BLaER1 (cell line): ENCODE measurements around the gene GSN.

ENCODE experiments used
- H3K27ac ChIP-seq: shearing (Covaris generic); formaldehyde crosslinking; 2 replicates; pipeline ENCODE4 v1.8.1; 2022
- H3K27me3 ChIP-seq: shearing (Covaris generic); formaldehyde crosslinking; 2 replicates; pipeline ENCODE4 v1.8.1; 2022
- H3K36me3 ChIP-seq: shearing (Covaris generic); formaldehyde crosslinking; 2 replicates; pipeline ENCODE4 v1.8.1; 2022
- H3K4me1 ChIP-seq: shearing (Covaris generic); formaldehyde crosslinking; 2 replicates; pipeline ENCODE4 v1.8.1; 2022
- H3K4me2 ChIP-seq: shearing (Covaris generic); formaldehyde crosslinking; 2 replicates; pipeline ENCODE4 v1.8.1; 2022
- H3K4me3 ChIP-seq: shearing (Covaris generic); formaldehyde crosslinking; 2 replicates; pipeline ENCODE4 v1.8.1; 2022
- H3K9ac ChIP-seq: shearing (Covaris generic); formaldehyde crosslinking; 2 replicates; pipeline ENCODE4 v1.8.1; 2022
- H3K9me3 ChIP-seq: shearing (Covaris generic); formaldehyde crosslinking; 2 replicates; pipeline ENCODE4 v1.8.1; 2022
- H4K20me1 ChIP-seq: shearing (Covaris generic); formaldehyde crosslinking; 2 replicates; pipeline ENCODE4 v1.8.1; 2022
- Cebpa-rat ChIP-seq: shearing (Covaris generic); IDR thresholded peaks from 2 replicates; pipeline ENCODE4 v1.8.1; 2022

Gene GSN

GRCh38 chr9:121319383-121319780 lies 51.4 kb downstream of the GSN start:
- no peak for TF ChIP-seq Cebpa-rat
- Histone ChIP-seq H4K20me1 (no peaks in the 10 kb centered on the region; the same call in 1 of the 2 replicates), H3K27ac (no peak overlapping the region), H3K4me3 (no peak overlapping the region), H3K27me3 (no peaks in the 10 kb centered on the region), H3K4me2 (no peak overlapping the region), H3K36me3 (peaks cover 81% of the 10 kb centered on the region), H3K9me3 (no peaks in the 10 kb centered on the region), H3K9ac (no peak overlapping the region), H3K4me1 (peaks cover 13% of the 10 kb centered on the region)

GRCh38 chr9:121321016-121321503 lies 53.1 kb downstream of the GSN start:
- no peak overlapping the region for H3K27ac ChIP-seq
- H3K4me2 ChIP-seq, result peak overlapping the region; percentile 56
- peaks cover 84% of the 10 kb centered on the region for H3K36me3 ChIP-seq
- no peaks in the 10 kb centered on the region for H3K9me3 ChIP-seq
- H3K4me1 ChIP-seq, result peaks cover 13% of the 10 kb centered on the region
- H3K27me3 ChIP-seq, result no peaks in the 10 kb centered on the region
- no peaks in the 10 kb centered on the region; the same call in 1 of the 2 replicates for H4K20me1 ChIP-seq
- no peak for TF ChIP-seq Cebpa-rat
- no peak overlapping the region for H3K9ac ChIP-seq
- no peak overlapping the region for H3K4me3 ChIP-seq

- no peaks in the 10 kb centered on the region for H3K9me3 ChIP-seq
- H3K4me2 ChIP-seq, result no peak overlapping the region
- TF ChIP-seq Cebpa-rat, result no peak
- peaks cover 87% of the 10 kb centered on the region for H3K36me3 ChIP-seq
- no peaks in the 10 kb centered on the region; the same call in 1 of the 2 replicates for H4K20me1 ChIP-seq
- no peak overlapping the region for H3K9ac ChIP-seq
- H3K4me3 ChIP-seq, result no peak overlapping the region
- no peak overlapping the region for H3K27ac ChIP-seq
- peaks cover 13% of the 10 kb centered on the region for H3K4me1 ChIP-seq
- no peaks in the 10 kb centered on the region for H3K27me3 ChIP-seq
Measured at GRCh38 chr9:121322037-121322736, 54.2 kb downstream of the GSN start.

- Histone ChIP-seq H3K9me3 (no peaks in the 10 kb centered on the region), H4K20me1 (no peaks in the 10 kb centered on the region; the same call in 1 of the 2 replicates), H3K9ac (no peak overlapping the region), H3K4me1 (peaks cover 13% of the 10 kb centered on the region), H3K36me3 (peaks cover 87% of the 10 kb centered on the region), H3K27me3 (no peaks in the 10 kb centered on the region), H3K4me3 (no peak overlapping the region), H3K27ac (no peak overlapping the region), H3K4me2 (no peak overlapping the region)
- no peak for TF ChIP-seq Cebpa-rat
Measured at GRCh38 chr9:121322737-121323448, 54.9 kb downstream of the GSN start.

GRCh38 chr9:121323449-121324151 lies 55.6 kb downstream of the GSN start:
- peaks cover 87% of the 10 kb centered on the region for H3K36me3 ChIP-seq

GRCh38 chr9:121324316-121324715 lies 56.4 kb downstream of the GSN start:
- no peaks in the 10 kb centered on the region for H3K9me3 ChIP-seq
- H4K20me1 ChIP-seq, result no peaks in the 10 kb centered on the region; the same call in 1 of the 2 replicates
- no peak overlapping the region for H3K4me3 ChIP-seq
- no peak overlapping the region for H3K27ac ChIP-seq
- no peak overlapping the region for H3K4me2 ChIP-seq
- peaks cover 87% of the 10 kb centered on the region for H3K36me3 ChIP-seq
- H3K27me3 ChIP-seq, result no peaks in the 10 kb centered on the region
- no peak overlapping the region for H3K9ac ChIP-seq
- peaks cover 13% of the 10 kb centered on the region for H3K4me1 ChIP-seq
- TF ChIP-seq Cebpa-rat, result no peak

More at GRCh38 chr9:121323449-121324151, 55.6 kb downstream of the GSN start:
- H3K9ac ChIP-seq, result no peak overlapping the region
- TF ChIP-seq Cebpa-rat, result no peak
- H3K27me3 ChIP-seq, result no peaks in the 10 kb centered on the region
- no peaks in the 10 kb centered on the region; the same call in 1 of the 2 replicates for H4K20me1 ChIP-seq
- H3K9me3 ChIP-seq, result no peaks in the 10 kb centered on the region
- H3K27ac ChIP-seq, result no peak overlapping the region
- H3K4me2 ChIP-seq, result no peak overlapping the region
- H3K4me1 ChIP-seq, result peaks cover 13% of the 10 kb centered on the region
- H3K4me3 ChIP-seq, result no peak overlapping the region

- Histone ChIP-seq H3K4me1 (peaks cover 13% of the 10 kb centered on the region), H3K4me3 (no peak overlapping the region), H3K36me3 (peaks cover 91% of the 10 kb centered on the region), H4K20me1 (no peaks in the 10 kb centered on the region; the same call in 1 of the 2 replicates), H3K9ac (no peak overlapping the region), H3K27me3 (no peaks in the 10 kb centered on the region), H3K27ac (no peak overlapping the region), H3K9me3 (no peaks in the 10 kb centered on the region), H3K4me2 (no peak overlapping the region)
- no peak for TF ChIP-seq Cebpa-rat
Measured at GRCh38 chr9:121324755-121325154, 56.8 kb downstream of the GSN start.

GRCh38 chr9:121325387-121325786 lies 57.4 kb downstream of the GSN start:
- Histone ChIP-seq H3K27ac (no peak overlapping the region), H3K27me3 (no peaks in the 10 kb centered on the region), H3K4me3 (no peak overlapping the region), H3K36me3 (peaks cover 98% of the 10 kb centered on the region), H3K4me2 (no peak overlapping the region), H3K4me1 (peaks cover 10% of the 10 kb centered on the region), H3K9me3 (no peaks in the 10 kb centered on the region), H4K20me1 (no peaks in the 10 kb centered on the region; the same call in 1 of the 2 replicates), H3K9ac (no peak overlapping the region)
- no peak for TF ChIP-seq Cebpa-rat

- Histone ChIP-seq H3K27ac (no peak overlapping the region), H3K36me3 (peaks cover 98% of the 10 kb centered on the region), H3K9ac (no peak overlapping the region), H3K27me3 (no peaks in the 10 kb centered on the region), H3K4me3 (no peak overlapping the region), H3K9me3 (no peaks in the 10 kb centered on the region), H4K20me1 (no peaks in the 10 kb centered on the region; the same call in 1 of the 2 replicates), H3K4me2 (no peak overlapping the region), H3K4me1 (peaks cover 1% of the 10 kb centered on the region; the same call in 1 of the 2 replicates)
- no peak for TF ChIP-seq Cebpa-rat
Measured at GRCh38 chr9:121326130-121326838, 58.3 kb downstream of the GSN start.
